Measurements from ENCODE around the gene DENND1C. TPM values are rescaled to one million over a fixed set of nuclear protein-coding genes. Genes with fewer than 3 reads are reported as not detected.

DENND1C gene
- total RNA-seq, 4 donors from 2014 or later = 4.5 to 25.6 (median 8.2) TPM

DNA sequence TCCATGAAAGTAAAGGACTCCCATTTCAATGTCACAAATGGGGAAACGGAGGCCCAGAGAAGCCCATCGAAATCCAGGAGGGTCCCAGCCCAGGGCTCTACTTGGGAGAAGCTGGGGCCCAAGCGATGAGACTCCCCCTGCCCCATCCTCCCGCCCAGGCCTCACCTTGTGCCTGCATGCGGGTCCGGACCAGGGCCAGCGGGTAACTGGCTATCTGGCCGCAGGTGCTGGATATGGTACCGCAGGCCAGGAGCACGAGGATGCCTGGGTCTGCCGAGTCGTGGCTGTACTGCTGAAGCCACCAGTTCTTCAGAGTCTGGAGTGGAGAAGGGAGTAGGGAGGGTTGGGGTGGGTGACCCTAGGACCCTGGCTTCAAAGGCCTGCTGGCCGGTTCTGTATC lies 37.6 kb downstream of the DENND1C start:
- TF ChIP-seq POLR2A (IDR thresholded peaks at IDR 0.05) = no peak
- TF ChIP-seq, protein P1, sequence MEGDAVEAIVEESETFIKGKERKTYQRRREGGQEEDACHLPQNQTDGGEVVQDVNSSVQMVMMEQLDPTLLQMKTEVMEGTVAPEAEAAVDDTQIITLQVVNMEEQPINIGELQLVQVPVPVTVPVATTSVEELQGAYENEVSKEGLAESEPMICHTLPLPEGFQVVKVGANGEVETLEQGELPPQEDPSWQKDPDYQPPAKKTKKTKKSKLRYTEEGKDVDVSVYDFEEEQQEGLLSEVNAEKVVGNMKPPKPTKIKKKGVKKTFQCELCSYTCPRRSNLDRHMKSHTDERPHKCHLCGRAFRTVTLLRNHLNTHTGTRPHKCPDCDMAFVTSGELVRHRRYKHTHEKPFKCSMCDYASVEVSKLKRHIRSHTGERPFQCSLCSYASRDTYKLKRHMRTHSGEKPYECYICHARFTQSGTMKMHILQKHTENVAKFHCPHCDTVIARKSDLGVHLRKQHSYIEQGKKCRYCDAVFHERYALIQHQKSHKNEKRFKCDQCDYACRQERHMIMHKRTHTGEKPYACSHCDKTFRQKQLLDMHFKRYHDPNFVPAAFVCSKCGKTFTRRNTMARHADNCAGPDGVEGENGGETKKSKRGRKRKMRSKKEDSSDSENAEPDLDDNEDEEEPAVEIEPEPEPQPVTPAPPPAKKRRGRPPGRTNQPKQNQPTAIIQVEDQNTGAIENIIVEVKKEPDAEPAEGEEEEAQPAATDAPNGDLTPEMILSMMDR (IDR thresholded peaks at IDR 0.05) = no peak
- no peak overlapping the region for H3K27ac ChIP-seq
- no peaks in the 10 kb centered on the region for H3K9me3 ChIP-seq
- no peak for DNase-seq
- H3K4me1 ChIP-seq = no peaks in the 10 kb centered on the region
- H3K4me3 ChIP-seq = no peak overlapping the region
- peaks cover 0 to 26% (median 0%) of the 10 kb centered on the region in 3 donors for H3K36me3 ChIP-seq
- no peaks in the 10 kb centered on the region for H3K27me3 ChIP-seq

DNA sequence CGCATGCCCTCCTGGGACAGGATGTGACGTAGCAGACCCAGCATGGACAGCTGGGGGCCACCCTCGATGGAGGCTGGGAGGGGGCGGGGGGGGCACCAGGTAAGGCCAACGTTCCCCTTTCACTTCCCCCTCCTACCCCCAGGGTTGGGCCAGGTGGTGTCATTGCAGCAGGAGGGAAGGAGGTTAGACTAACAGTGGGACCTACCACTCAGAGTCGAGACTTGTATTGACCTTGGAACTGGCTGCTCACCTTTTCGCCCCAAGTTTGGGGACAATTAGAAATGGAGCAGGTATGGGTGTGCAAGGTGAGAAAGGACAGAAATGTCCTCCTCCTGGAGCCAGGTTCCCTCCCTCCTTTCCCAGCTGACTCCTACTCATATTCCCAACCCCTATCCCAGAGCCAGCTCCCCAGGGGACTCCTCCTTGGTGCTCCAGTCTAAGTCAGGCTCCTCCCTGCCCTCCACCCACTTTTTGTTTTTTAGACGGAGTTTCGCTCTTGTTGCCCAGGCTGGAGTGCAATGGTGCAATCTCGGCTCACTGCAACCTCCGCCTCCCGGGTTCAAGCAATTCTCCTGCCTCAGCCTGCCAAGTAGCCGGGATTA lies 39.4 kb downstream of the DENND1C start:
- no peak for TF ChIP-seq POLR2A (IDR thresholded peaks at IDR 0.05)
- TF ChIP-seq, protein P1 (IDR thresholded peaks at IDR 0.05) = no peak
- Histone ChIP-seq H3K4me1 (no peaks in the 10 kb centered on the region), H3K9me3 (no peaks in the 10 kb centered on the region), H3K27ac (no peak overlapping the region), H3K27me3 (no peaks in the 10 kb centered on the region), H3K36me3 (peaks cover 0 to 21% (median 0%) of the 10 kb centered on the region in 3 donors), H3K4me3 (no peak overlapping the region)
- no peak for DNase-seq

DNA sequence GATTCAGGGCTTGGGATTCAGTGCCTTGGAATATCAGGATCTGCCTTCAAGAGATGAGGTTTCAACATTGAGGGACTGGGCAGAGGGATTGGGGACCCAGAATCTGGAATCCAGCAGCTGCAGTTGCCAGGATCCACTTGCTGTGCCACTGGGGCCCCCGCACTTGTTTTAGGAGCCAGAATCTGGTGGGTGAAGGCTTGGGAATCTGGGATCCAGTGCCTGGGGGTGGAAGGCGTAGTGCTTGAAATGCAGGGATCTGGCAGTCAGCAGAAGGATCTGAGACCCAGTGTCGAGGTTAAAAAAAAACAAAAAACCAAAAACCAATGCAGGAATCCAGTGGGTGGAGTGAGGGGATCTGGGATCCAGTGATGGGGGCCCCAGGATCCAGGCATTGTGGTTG lies 40.7 kb downstream of the DENND1C start:
- Histone ChIP-seq H3K36me3 (peaks cover 0 to 11% (median 0%) of the 10 kb centered on the region in 3 donors), H3K27me3 (no peaks in the 10 kb centered on the region), H3K9me3 (no peaks in the 10 kb centered on the region), H3K27ac (no peak overlapping the region), H3K4me1 (no peaks in the 10 kb centered on the region), H3K4me3 (no peak overlapping the region)
- DNase-seq = no peak
- TF ChIP-seq POLR2A (IDR thresholded peaks at IDR 0.05) = no peak
- TF ChIP-seq, protein P1 (IDR thresholded peaks at IDR 0.05) = no peak

DNA sequence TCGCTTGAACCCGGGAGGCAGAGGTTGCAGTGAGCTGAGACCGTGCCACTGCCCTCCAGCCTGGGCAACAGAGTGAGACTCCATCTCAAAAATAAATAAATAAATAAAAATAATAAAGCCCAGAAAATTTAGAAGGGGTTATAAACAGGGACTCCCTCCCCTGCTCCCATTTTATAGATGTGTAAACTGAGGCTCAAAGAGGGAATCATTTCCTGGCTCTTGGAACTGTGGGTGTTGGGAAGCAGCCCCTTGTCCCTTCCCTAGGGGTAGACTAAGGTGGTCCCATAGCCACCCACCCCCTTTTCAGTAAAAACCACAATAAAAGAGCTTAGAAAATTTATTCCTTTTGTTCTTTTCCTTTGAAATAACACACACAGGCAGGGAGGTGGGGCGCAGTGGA lies 41.8 kb downstream of the DENND1C start:
- no peak overlapping the region for H3K27ac ChIP-seq
- TF ChIP-seq, protein P1 (IDR thresholded peaks at IDR 0.05) = no peak
- no peak for TF ChIP-seq POLR2A (IDR thresholded peaks at IDR 0.05)
- no peak for DNase-seq

DNA sequence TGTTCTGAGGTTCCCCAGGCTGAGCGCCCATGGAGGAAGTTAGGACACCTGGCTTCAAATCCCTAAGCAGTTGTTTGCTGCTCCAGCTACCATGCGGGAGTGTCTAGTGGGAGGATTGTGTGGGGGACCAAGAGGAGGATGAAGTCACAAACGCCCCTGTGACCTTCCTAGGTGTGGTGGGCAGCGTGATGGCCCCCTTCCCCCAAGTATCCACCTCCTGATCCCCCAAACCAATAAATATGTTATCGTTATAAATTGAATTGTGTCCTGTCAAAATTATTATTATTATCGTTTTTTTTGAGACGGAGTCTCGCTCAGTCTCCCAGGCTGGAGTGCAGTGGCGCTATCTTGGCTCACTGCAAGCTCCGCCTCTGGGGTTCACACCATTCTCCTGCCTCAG lies 47.9 kb downstream of the DENND1C start, which contains the start of gene SLC25A41:
Gene SLC25A41 (minus strand): TSS at position 101 of the 400 bp plus-strand sequence. CDS start 70 bp downstream, at position 31.
- Histone ChIP-seq H3K4me3 (no peak within 1 kb of the TSS), H3K4me1 (no peaks in the 10 kb centered on the region), H3K27me3 (no peaks in the 10 kb centered on the region), H3K27ac (no peak within 1 kb of the TSS), H3K9me3 (no peaks in the 10 kb centered on the region), H3K36me3 (no peaks in the 10 kb centered on the region)
- TF ChIP-seq, protein P1 (IDR thresholded peaks at IDR 0.05) = no peak
- no peak for TF ChIP-seq POLR2A (IDR thresholded peaks at IDR 0.05)
- no peak for DNase-seq

More for the DNA sequence above, 41.8 kb downstream of the DENND1C start:
- no peak overlapping the region for H3K4me3 ChIP-seq
- H3K36me3 ChIP-seq = peaks cover 0 to 1% (median 0%) of the 10 kb centered on the region in 3 donors
- no peaks in the 10 kb centered on the region for H3K9me3 ChIP-seq
- no peaks in the 10 kb centered on the region for H3K27me3 ChIP-seq
- no peaks in the 10 kb centered on the region for H3K4me1 ChIP-seq
